ENCODE data around the gene TIMM29.

TIMM29 gene

DNA sequence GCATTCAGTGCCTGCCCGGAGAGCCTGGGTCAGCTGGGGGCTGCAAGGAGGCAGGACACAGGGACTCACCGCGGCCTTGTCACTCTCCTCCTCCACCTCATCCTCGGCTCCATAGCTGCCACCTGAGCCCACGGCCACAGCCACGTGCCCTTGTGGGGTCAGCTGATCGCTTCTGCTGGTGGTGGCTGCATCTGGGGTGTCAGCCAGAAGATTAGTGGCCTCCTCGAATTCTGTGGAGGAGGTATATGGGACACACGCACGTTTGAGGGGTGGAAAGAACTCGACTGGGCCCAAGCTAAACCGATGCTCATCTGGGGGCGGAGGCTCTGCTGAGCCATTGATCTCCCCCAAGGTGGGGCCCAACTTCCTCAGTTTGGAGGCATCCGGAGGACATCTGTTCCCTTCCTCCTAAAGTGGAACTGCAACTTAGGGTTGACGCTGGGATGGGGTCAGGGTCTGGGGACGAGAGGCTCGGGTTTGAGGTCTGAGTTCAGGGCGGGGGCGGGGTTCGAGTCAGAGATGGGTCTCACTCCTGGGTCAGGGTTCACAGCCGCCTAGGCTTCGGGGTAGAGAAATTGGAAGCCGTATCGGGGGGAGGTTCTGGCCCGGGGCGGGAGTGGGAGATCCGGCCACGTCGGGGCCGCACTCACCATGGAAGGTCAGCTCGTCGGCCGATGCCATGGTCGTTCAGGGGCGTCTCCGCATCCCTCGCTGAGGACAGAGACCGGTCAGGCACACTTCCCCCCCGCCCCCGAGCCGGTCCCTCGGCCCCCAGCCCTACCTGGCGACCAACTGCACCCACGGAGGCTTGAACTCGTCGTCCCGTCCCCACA, 665 bp upstream of the TIMM29 start:
- Histone ChIP-seq H4K91ac (ENCODE audit: low read depth, low read length, poor library complexity) (no peak overlapping the region), H2BK15ac (ENCODE audit: low read length) (peak overlapping the region; percentile 69), H3K27me3 (ENCODE audit: control insufficient read depth in 3 of 3, insufficient read depth in 3 of 3, low read depth in 1 of 3, low read length in 3 of 3) (no peaks in the 10 kb centered on the region), H3K9ac (ENCODE audit: low read depth, low read length, poor library complexity) (peak overlapping the region; percentile 91), H2BK12ac (ENCODE audit: low read length) (no peak overlapping the region), H3K27ac (replicated peaks; ENCODE audit: low read length) (no peak overlapping the region), H3K36me3 (replicated peaks in 1 of 2; ENCODE audit: control insufficient read depth in 2 of 2, insufficient read depth in 2 of 2, low read length in 2 of 2) (peaks cover 19 to 54% of the 10 kb centered on the region in 2 donors), H3K14ac (ENCODE audit: low read length) (no peak overlapping the region), H2BK5ac (ENCODE audit: low read length) (peak overlapping the region; percentile 24), H2AK5ac (ENCODE audit: low read depth, low read length) (peak overlapping the region; percentile 84), H4K8ac (ENCODE audit: low read depth, low read length) (no peak overlapping the region), H3K4me1 (ENCODE audit: control insufficient read depth in 2 of 2, insufficient read depth in 1 of 2, low read depth in 1 of 2, low read length in 2 of 2) (peaks cover 10 to 13% of the 10 kb centered on the region in 2 donors), H3K9me3 (replicated peaks in 1 of 2; ENCODE audit: control insufficient read depth in 2 of 2, insufficient read depth in 1 of 2, low read depth in 1 of 2, low read length in 2 of 2) (no peaks in the 10 kb centered on the region), H2AFZ (ENCODE audit: low read length) (peak overlapping the region; percentile 92), H2BK120ac (ENCODE audit: low read depth, low read length) (no peak overlapping the region), H3K4ac (ENCODE audit: low read length) (no peak overlapping the region), H3K79me1 (ENCODE audit: low read depth, low read length) (peaks cover 15% of the 10 kb centered on the region), H3K18ac (ENCODE audit: low read length) (peak overlapping the region; percentile 83), H3K4me3 (ENCODE audit: low read length in 2 of 2) (peak overlapping the region; percentile 83 to 97), H3K23ac (ENCODE audit: low read depth, low read length, poor library complexity) (peak overlapping the region; percentile 93), H3K4me2 (ENCODE audit: insufficient read depth, low read length, poor library complexity, severe bottlenecking) (peak overlapping the region; percentile 89)
- DNase-seq (ENCODE audit: low spot score), result no peak
- no CpG with 5 or more reads among the region's 47 CpGs for WGBS, 2 donors (ENCODE audit: extremely low coverage in 2 of 2, insufficient read length in 2 of 2, insufficient replicate concordance in 1 of 2)

DNA sequence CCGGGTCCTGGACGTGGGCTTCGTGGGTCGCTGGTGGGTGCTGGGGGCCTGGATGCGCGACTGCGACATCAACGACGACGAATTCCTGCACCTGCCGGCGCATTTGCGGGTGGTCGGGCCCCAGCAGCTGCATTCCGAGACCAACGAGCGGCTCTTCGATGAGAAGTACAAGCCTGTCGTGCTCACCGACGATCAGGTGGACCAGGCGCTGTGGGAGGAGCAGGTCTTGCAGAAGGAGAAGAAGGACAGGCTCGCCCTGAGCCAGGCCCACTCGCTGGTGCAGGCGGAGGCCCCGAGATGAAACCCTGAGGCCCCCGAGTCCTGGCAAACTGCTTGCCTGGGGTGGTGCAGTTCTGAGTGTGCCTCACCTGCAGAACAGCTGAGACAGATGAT, 787 bp downstream of the TIMM29 start:
- Histone ChIP-seq H2BK5ac (ENCODE audit: low read length) (peak overlapping the region; percentile 35), H3K27me3 (ENCODE audit: control insufficient read depth in 3 of 3, insufficient read depth in 3 of 3, low read depth in 1 of 3, low read length in 3 of 3) (no peaks in the 10 kb centered on the region), H3K18ac (ENCODE audit: low read length) (peak overlapping the region; percentile 91), H3K4me2 (ENCODE audit: insufficient read depth, low read length, poor library complexity, severe bottlenecking) (peak overlapping the region; percentile 91), H3K23ac (ENCODE audit: low read depth, low read length, poor library complexity) (peak overlapping the region; percentile 93), H3K9ac (ENCODE audit: low read depth, low read length, poor library complexity) (peak overlapping the region; percentile 98), H3K4me1 (ENCODE audit: control insufficient read depth in 2 of 2, insufficient read depth in 1 of 2, low read depth in 1 of 2, low read length in 2 of 2) (peaks cover 10 to 13% of the 10 kb centered on the region in 2 donors), H2AFZ (ENCODE audit: low read length) (no peak overlapping the region), H2AK5ac (ENCODE audit: low read depth, low read length) (peak overlapping the region; percentile 98), H3K4ac (ENCODE audit: low read length) (peak overlapping the region; percentile 89), H4K91ac (ENCODE audit: low read depth, low read length, poor library complexity) (no peak overlapping the region), H3K79me1 (ENCODE audit: low read depth, low read length) (peaks cover 13% of the 10 kb centered on the region), H3K9me3 (replicated peaks in 1 of 2; ENCODE audit: control insufficient read depth in 2 of 2, insufficient read depth in 1 of 2, low read depth in 1 of 2, low read length in 2 of 2) (no peaks in the 10 kb centered on the region), H2BK15ac (ENCODE audit: low read length) (no peak overlapping the region), H2BK120ac (ENCODE audit: low read depth, low read length) (no peak overlapping the region), H3K4me3 (ENCODE audit: low read length in 2 of 2) (peak overlapping the region; percentile 95 to 97), H4K8ac (ENCODE audit: low read depth, low read length) (peak overlapping the region; percentile 65), H3K14ac (ENCODE audit: low read length) (peak overlapping the region; percentile 89), H2BK12ac (ENCODE audit: low read length) (peak overlapping the region; percentile 73), H3K27ac (replicated peaks; ENCODE audit: low read length) (no peak overlapping the region), H3K36me3 (replicated peaks in 1 of 2; ENCODE audit: control insufficient read depth in 2 of 2, insufficient read depth in 2 of 2, low read length in 2 of 2) (peaks cover 7 to 47% of the 10 kb centered on the region in 2 donors)
- no peak for DNase-seq (ENCODE audit: low spot score)
- WGBS, 2 donors (ENCODE audit: extremely low coverage in 2 of 2, insufficient read length in 2 of 2, insufficient replicate concordance in 1 of 2), result no CpG with 5 or more reads among the region's 27 CpGs

DNA sequence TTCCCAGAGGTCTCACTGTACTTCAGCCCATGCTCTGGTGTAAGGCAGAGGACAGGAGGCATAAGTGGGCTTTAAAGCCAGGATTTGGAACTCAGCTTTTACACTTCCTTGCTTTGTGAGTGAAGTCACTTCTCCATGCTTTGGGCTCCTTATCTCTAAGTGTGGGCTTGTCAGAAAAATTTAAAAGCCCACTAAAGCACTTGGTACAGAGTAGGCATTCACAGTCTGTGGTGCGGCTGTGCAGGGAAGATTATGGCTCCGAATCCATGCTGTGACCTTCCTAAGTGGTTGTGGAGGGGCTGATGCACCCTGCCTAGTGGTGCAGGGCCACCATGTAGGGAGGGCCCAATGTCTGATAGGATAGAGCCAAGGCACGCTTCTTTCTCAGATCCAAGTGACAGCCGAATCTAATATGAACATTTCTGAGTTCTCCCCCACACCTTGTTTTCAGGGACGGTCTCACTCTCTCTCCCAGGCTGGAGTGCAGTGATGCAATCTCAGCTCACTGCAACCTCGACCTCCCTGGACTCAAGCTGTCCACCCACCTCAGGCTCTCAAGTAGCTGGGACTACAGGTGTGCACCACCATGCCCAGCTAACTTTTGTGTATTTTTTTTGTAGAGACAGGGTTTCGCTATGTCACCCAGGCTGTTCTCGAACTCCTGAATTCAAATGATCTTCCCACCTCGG, 6.9 kb downstream of the TIMM29 start:
- H2AFZ ChIP-seq (ENCODE audit: low read length), result no peak overlapping the region
- no peak overlapping the region for H3K18ac ChIP-seq (ENCODE audit: low read length)
- H3K27me3 ChIP-seq (ENCODE audit: control insufficient read depth in 3 of 3, insufficient read depth in 3 of 3, low read depth in 1 of 3, low read length in 3 of 3), result no peaks in the 10 kb centered on the region
- no peak overlapping the region for H3K27ac ChIP-seq (replicated peaks; ENCODE audit: low read length)
- no peak overlapping the region for H3K14ac ChIP-seq (ENCODE audit: low read length)
- H3K4ac ChIP-seq (ENCODE audit: low read length), result no peak overlapping the region
- no peak overlapping the region for H4K8ac ChIP-seq (ENCODE audit: low read depth, low read length)
- no peaks in the 10 kb centered on the region for H3K9me3 ChIP-seq (replicated peaks in 1 of 2; ENCODE audit: control insufficient read depth in 2 of 2, insufficient read depth in 1 of 2, low read depth in 1 of 2, low read length in 2 of 2)
- no peak overlapping the region for H2AK5ac ChIP-seq (ENCODE audit: low read depth, low read length)
- H3K9ac ChIP-seq (ENCODE audit: low read depth, low read length, poor library complexity), result no peak overlapping the region
- H2BK5ac ChIP-seq (ENCODE audit: low read length), result no peak overlapping the region
- H2BK12ac ChIP-seq (ENCODE audit: low read length), result no peak overlapping the region
- peaks cover 4% of the 10 kb centered on the region in 2 donors for H3K4me1 ChIP-seq (ENCODE audit: control insufficient read depth in 2 of 2, insufficient read depth in 1 of 2, low read depth in 1 of 2, low read length in 2 of 2)
- WGBS, 2 donors (ENCODE audit: extremely low coverage in 2 of 2, insufficient read length in 2 of 2, insufficient replicate concordance in 1 of 2), result no CpG with 5 or more reads among the region's 9 CpGs
- H4K91ac ChIP-seq (ENCODE audit: low read depth, low read length, poor library complexity), result no peak overlapping the region
- no peak overlapping the region for H2BK15ac ChIP-seq (ENCODE audit: low read length)
- H3K4me3 ChIP-seq (ENCODE audit: low read length in 2 of 2), result no peak overlapping the region
- H3K4me2 ChIP-seq (ENCODE audit: insufficient read depth, low read length, poor library complexity, severe bottlenecking), result no peak overlapping the region
- H3K36me3 ChIP-seq (replicated peaks in 1 of 2; ENCODE audit: control insufficient read depth in 2 of 2, insufficient read depth in 2 of 2, low read length in 2 of 2), result peaks cover 2 to 22% of the 10 kb centered on the region in 2 donors
- no peak overlapping the region for H3K23ac ChIP-seq (ENCODE audit: low read depth, low read length, poor library complexity)
- H2BK120ac ChIP-seq (ENCODE audit: low read depth, low read length), result no peak overlapping the region
- H3K79me1 ChIP-seq (ENCODE audit: low read depth, low read length), result peaks cover 1% of the 10 kb centered on the region
- no peak for DNase-seq (ENCODE audit: low spot score)

DNA sequence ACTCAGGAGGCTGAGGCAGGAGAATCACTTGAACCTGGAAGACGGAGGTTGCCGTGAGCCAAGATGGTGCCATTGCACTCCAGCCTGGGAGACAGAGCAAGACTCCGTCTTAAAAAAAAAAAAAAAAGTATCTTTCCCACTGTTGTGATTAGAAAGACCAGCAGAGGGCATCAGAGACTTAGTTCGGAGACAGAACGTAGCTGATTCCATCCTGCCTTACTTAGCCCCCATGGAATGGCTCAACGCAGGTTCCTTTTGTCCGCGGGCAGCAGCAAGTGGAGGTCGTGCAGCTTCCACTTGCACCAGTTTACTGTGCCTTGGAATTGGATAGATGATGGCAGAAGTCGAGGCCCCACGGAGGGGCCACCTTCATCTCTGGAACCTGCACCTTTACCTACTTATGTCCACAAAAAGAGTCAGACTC, 8.1 kb downstream of the TIMM29 start:
- Histone ChIP-seq H3K9me3 (replicated peaks in 1 of 2; ENCODE audit: control insufficient read depth in 2 of 2, insufficient read depth in 1 of 2, low read depth in 1 of 2, low read length in 2 of 2) (no peaks in the 10 kb centered on the region), H3K27me3 (ENCODE audit: control insufficient read depth in 3 of 3, insufficient read depth in 3 of 3, low read depth in 1 of 3, low read length in 3 of 3) (no peaks in the 10 kb centered on the region), H3K4me2 (ENCODE audit: insufficient read depth, low read length, poor library complexity, severe bottlenecking) (peak overlapping the region; percentile 11), H2AFZ (ENCODE audit: low read length) (peak overlapping the region; percentile 75), H3K18ac (ENCODE audit: low read length) (peak overlapping the region; percentile 1), H4K8ac (ENCODE audit: low read depth, low read length) (no peak overlapping the region), H3K36me3 (replicated peaks in 1 of 2; ENCODE audit: control insufficient read depth in 2 of 2, insufficient read depth in 2 of 2, low read length in 2 of 2) (peaks cover 0 to 17% of the 10 kb centered on the region in 2 donors), H2BK15ac (ENCODE audit: low read length) (no peak overlapping the region), H2AK5ac (ENCODE audit: low read depth, low read length) (no peak overlapping the region), H3K4me3 (ENCODE audit: low read length in 2 of 2) (no peak overlapping the region), H3K4me1 (ENCODE audit: control insufficient read depth in 2 of 2, insufficient read depth in 1 of 2, low read depth in 1 of 2, low read length in 2 of 2) (peaks cover 4% of the 10 kb centered on the region in 2 donors), H3K27ac (replicated peaks; ENCODE audit: low read length) (no peak overlapping the region), H3K14ac (ENCODE audit: low read length) (no peak overlapping the region), H2BK120ac (ENCODE audit: low read depth, low read length) (no peak overlapping the region), H3K9ac (ENCODE audit: low read depth, low read length, poor library complexity) (no peak overlapping the region), H4K91ac (ENCODE audit: low read depth, low read length, poor library complexity) (no peak overlapping the region), H3K79me1 (ENCODE audit: low read depth, low read length) (no peaks in the 10 kb centered on the region), H3K23ac (ENCODE audit: low read depth, low read length, poor library complexity) (no peak overlapping the region), H2BK12ac (ENCODE audit: low read length) (no peak overlapping the region), H3K4ac (ENCODE audit: low read length) (no peak overlapping the region), H2BK5ac (ENCODE audit: low read length) (no peak overlapping the region)
- peak; percentile 80 for DNase-seq (ENCODE audit: low spot score)
- no CpG with 5 or more reads among the region's 11 CpGs for WGBS, 2 donors (ENCODE audit: extremely low coverage in 2 of 2, insufficient read length in 2 of 2, insufficient replicate concordance in 1 of 2)
